Left colon (tissue), 2 donors: ENCODE data around the gene CHSY3. TPM values are rescaled to one million over a fixed set of nuclear protein-coding genes. Genes with fewer than 3 reads are reported as not detected.

Experiments
- ATAC-seq: fragments of 200-7000 bp; cut with Tn5 transposase; one replicate; pipeline ENCODE4 v1.9.1; 2020; ENCODE audit warnings: mild to moderate bottlenecking, moderate library complexity
- DNase-seq, 2 donors: peaks; one replicate each; pipeline ENCODE4 v3.0.0-alpha.2; 2020
- intact Hi-C, 2 donors: fragments of 100-400 bp; cut with DNase I in 1 of 2; cut with micrococcal nuclease in 1 of 2; formaldehyde crosslinking; loops; one replicate each; pipeline versions ENCODE4 v1.11.2 to v1.14.0; 2022; cut with DNase I, micrococcal nuclease
- total RNA-seq, 2 donors: library from RNA; stranded (reverse); fragmentation: NEBNext Ultra II Directional; extraction: Animal tissue kit (Norgen Biotek cat#: 25700); gene quantifications; one replicate each; pipeline ENCODE4 v1.2.1, GENCODE V29; 2021
- donor health status: DM: no; HTN: no; CAD: no.
- donor health status: DM: yes; HTN: yes; CAD: no.

Gene CHSY3
- total RNA-seq, 2 donors from 2014 or later = 0.52 to 0.67 TPM

GRCh38 chr5:130011986-130012385 lies 107.7 kb downstream of the CHSY3 start:
- intact Hi-C loops = no loop called here
- ATAC-seq (no peak), DNase-seq (no peak)

GRCh38 chr5:130017173-130017572 lies 112.9 kb downstream of the CHSY3 start:
- no peak for ATAC-seq
- DNase-seq = no peak
- intact Hi-C loops = no loop called here

GRCh38 chr5:130018641-130019040 lies 114.4 kb downstream of the CHSY3 start:
- intact Hi-C loops = no loop called here
- ATAC-seq = no peak
- DNase-seq = no peak

- intact Hi-C loops = no loop called here
- ATAC-seq (no peak), DNase-seq (no peak)
These were observed 116.7 kb downstream of the CHSY3 start for GRCh38 chr5:130021000-130021399.

- no peak for ATAC-seq
- DNase-seq = no peak
- intact Hi-C loops = no loop called here
These were observed 117.6 kb downstream of the CHSY3 start for GRCh38 chr5:130021876-130022275.

GRCh38 chr5:130023604-130024003 lies 119.3 kb downstream of the CHSY3 start:
- no peak for ATAC-seq
- DNase-seq = no peak
- intact Hi-C loops = no loop called here

- DNase-seq = no peak
- ATAC-seq = no peak
- intact Hi-C loops = no loop called here
These were observed 119.7 kb downstream of the CHSY3 start for GRCh38 chr5:130024006-130024405.

GRCh38 chr5:130025511-130025910 lies 121.2 kb downstream of the CHSY3 start:
- ATAC-seq = no peak
- intact Hi-C loops = no loop called here

GRCh38 chr5:130032807-130033206 lies 128.5 kb downstream of the CHSY3 start:
- intact Hi-C loops = no loop called here
- ATAC-seq (no peak), DNase-seq (no peak)

More at GRCh38 chr5:130025511-130025910, 121.2 kb downstream of the CHSY3 start:
- no peak for DNase-seq

- ATAC-seq (no peak), DNase-seq (no peak)
- intact Hi-C loops = no loop called here
These were observed 130.4 kb downstream of the CHSY3 start for GRCh38 chr5:130034566-130035210.

- no peak for DNase-seq
- ATAC-seq = no peak
- intact Hi-C loops = no loop called here
These were observed 131.1 kb downstream of the CHSY3 start for GRCh38 chr5:130035388-130035787.

GRCh38 chr5:130037905-130038304 lies 133.6 kb downstream of the CHSY3 start:
- no peak for DNase-seq
- intact Hi-C loops = no loop called here
- ATAC-seq = no peak

- DNase-seq (no peak), ATAC-seq (no peak)
- intact Hi-C loops = no loop called here
These were observed 139.6 kb downstream of the CHSY3 start for GRCh38 chr5:130043834-130044233.

- ATAC-seq = no peak
- DNase-seq = no peak
- intact Hi-C loops = no loop called here
These were observed 141.1 kb downstream of the CHSY3 start for GRCh38 chr5:130045334-130045733.

- intact Hi-C loops = no loop called here
- DNase-seq (no peak), ATAC-seq (no peak)
These were observed 146.3 kb downstream of the CHSY3 start for GRCh38 chr5:130050585-130050984.

GRCh38 chr5:130052752-130053151 lies 148.5 kb downstream of the CHSY3 start:
- DNase-seq = no peak
- ATAC-seq = no peak
- intact Hi-C loops = no loop called here

GRCh38 chr5:130055572-130055971 lies 151.3 kb downstream of the CHSY3 start:
- intact Hi-C loops = no loop called here
- ATAC-seq = no peak

GRCh38 chr5:130061746-130062145 lies 157.5 kb downstream of the CHSY3 start:
- intact Hi-C loops = no loop called here
- no peak for ATAC-seq
- no peak for DNase-seq

More at GRCh38 chr5:130055572-130055971, 151.3 kb downstream of the CHSY3 start:
- DNase-seq = no peak

GRCh38 chr5:130063603-130064002 lies 159.3 kb downstream of the CHSY3 start:
- DNase-seq (no peak), ATAC-seq (no peak)
- intact Hi-C loops = no loop called here

- DNase-seq = no peak
- no peak for ATAC-seq
- intact Hi-C loops = no loop called here
These were observed 160.2 kb downstream of the CHSY3 start for GRCh38 chr5:130064484-130064883.

GRCh38 chr5:130065617-130066016 lies 161.4 kb downstream of the CHSY3 start:
- intact Hi-C loops = no loop called here

More at GRCh38 chr5:130065617-130066016, 161.4 kb downstream of the CHSY3 start:
- ATAC-seq (no peak), DNase-seq (no peak)
